ENCODE data around the gene OR11A1.

The OR11A1 gene

GRCh38 chr6:29403801-29404200, 53.1 kb downstream of the OR11A1 start:
- no peak for DNase-seq (ENCODE audit: low read depth in 1 of 2, low spot score in 1 of 2)
- Histone ChIP-seq H3K27ac (replicated peaks) (no peak overlapping the region), H3K4me3 (replicated peaks; ENCODE audit: insufficient read depth, low read length) (no peak overlapping the region), H3K27me3 (ENCODE audit: insufficient read depth, poor library complexity, severe bottlenecking) (no peaks in the 10 kb centered on the region)
- TF ChIP-seq POLR2AphosphoS5 (IDR thresholded peaks at IDR 0.05; ENCODE audit: low read depth) (no peak), REST (IDR thresholded peaks at IDR 0.05; ENCODE audit: insufficient replicate concordance, low read depth) (no peak), CTCF (IDR thresholded peaks at IDR 0.05; ENCODE audit: insufficient read depth, low read length) (no peak), GABPA (IDR thresholded peaks at IDR 0.05; ENCODE audit: low read depth) (no peak), SPI1 (IDR thresholded peaks at IDR 0.05; ENCODE audit: borderline replicate concordance, low read depth) (no peak)

GRCh38 chr6:29399525-29399924, 57.3 kb downstream of the OR11A1 start:
- TF ChIP-seq POLR2AphosphoS5 (IDR thresholded peaks at IDR 0.05; ENCODE audit: low read depth), result no peak
- TF ChIP-seq GABPA (IDR thresholded peaks at IDR 0.05; ENCODE audit: low read depth), result no peak
- TF ChIP-seq REST (IDR thresholded peaks at IDR 0.05; ENCODE audit: insufficient replicate concordance, low read depth), result no peak
- no peak for TF ChIP-seq SPI1 (IDR thresholded peaks at IDR 0.05; ENCODE audit: borderline replicate concordance, low read depth)
- no peak for TF ChIP-seq CTCF (IDR thresholded peaks at IDR 0.05; ENCODE audit: insufficient read depth, low read length)
- Histone ChIP-seq H3K4me3 (replicated peaks; ENCODE audit: insufficient read depth, low read length) (no peak overlapping the region), H3K27me3 (ENCODE audit: insufficient read depth, poor library complexity, severe bottlenecking) (no peaks in the 10 kb centered on the region), H3K27ac (replicated peaks) (no peak overlapping the region)
- no peak for DNase-seq (ENCODE audit: low read depth in 1 of 2, low spot score in 1 of 2)

GRCh38 chr6:29395331-29395730, 61.5 kb downstream of the OR11A1 start, which contains the start of gene OR12D2:
Gene OR12D2, plus strand, starts transcription at chr6:29395631. Its CDS starts 1,069 bp downstream, at chr6:29396700.
- Histone ChIP-seq H3K27ac (replicated peaks) (no peak within 1 kb of the TSS), H3K4me3 (replicated peaks; ENCODE audit: insufficient read depth, low read length) (no peak within 1 kb of the TSS), H3K27me3 (ENCODE audit: insufficient read depth, poor library complexity, severe bottlenecking) (no peaks in the 10 kb centered on the region)
- TF ChIP-seq GABPA (IDR thresholded peaks at IDR 0.05; ENCODE audit: low read depth), result no peak
- no peak for TF ChIP-seq REST (IDR thresholded peaks at IDR 0.05; ENCODE audit: insufficient replicate concordance, low read depth)
- TF ChIP-seq CTCF (IDR thresholded peaks at IDR 0.05; ENCODE audit: insufficient read depth, low read length), result no peak
- TF ChIP-seq POLR2AphosphoS5 (IDR thresholded peaks at IDR 0.05; ENCODE audit: low read depth), result no peak
- TF ChIP-seq SPI1 (IDR thresholded peaks at IDR 0.05; ENCODE audit: borderline replicate concordance, low read depth), result no peak
- DNase-seq (ENCODE audit: low read depth in 1 of 2, low spot score in 1 of 2), result no peak

All from HL-60 (cell line).